WTC11 (cell line): ENCODE data around the gene VILL. TPM values are rescaled to one million over a fixed set of nuclear protein-coding genes. Genes with fewer than 3 reads are reported as not detected.

Experiments used
- ATAC-seq: fragments of 200-7000 bp; cut with Tn5 transposase; 2 replicates; pipeline ENCODE4 v1.10.0; 2021; ENCODE audit warnings: mild to moderate bottlenecking, moderate library complexity
- CTCF ChIA-PET: fragments of 300-600 bp; sonication (Branson Sonifier 250); formaldehyde crosslinking; loops from one replicate; lab custom pipeline; 2021; ENCODE audit warnings: antibody characterized with exemption; lab: Charles Lee
- POLR2A ChIA-PET: fragments of 350-600 bp; sonication (Branson Sonifier 250); formaldehyde crosslinking; loops from one replicate; lab custom pipeline; 2021; ENCODE audit warnings: antibody characterized with exemption; lab: Charles Lee
- DNase-seq: peaks from one replicate; pipeline ENCODE4 v3.0.0; 2021; ENCODE audit warnings: low spot score
- H3K27ac Mint-ChIP-seq: 2 replicates; pipeline ENCODE4 v1.8.0; 2021; ENCODE audit warnings: mixed read lengths
- H3K27me3 Mint-ChIP-seq: 2 replicates; pipeline ENCODE4 v1.8.0; 2021; ENCODE audit warnings: low read depth, mild to moderate bottlenecking, moderate library complexity, mixed read lengths
- H3K36me3 Mint-ChIP-seq: 2 replicates; pipeline ENCODE4 v1.8.0; 2021; ENCODE audit warnings: mixed read lengths
- H3K4me1 Mint-ChIP-seq: 2 replicates; pipeline ENCODE4 v1.8.0; 2022; ENCODE audit warnings: mixed read lengths
- H3K4me3 Mint-ChIP-seq: 2 replicates; pipeline ENCODE4 v1.8.0; 2021; ENCODE audit warnings: mild to moderate bottlenecking, moderate library complexity, mixed read lengths
- H3K9me3 Mint-ChIP-seq: 2 replicates; pipeline ENCODE4 v1.8.0; 2021; ENCODE audit warnings: mixed read lengths
- CREB1 ChIP-seq: sonication (generic); formaldehyde crosslinking; IDR thresholded peaks from 2 replicates; pipeline ENCODE4 v1.8.0; 2023; ENCODE audit warnings: mild to moderate bottlenecking, missing genetic modification reagents
- EMX1 ChIP-seq: fragments of 250-450 bp; sonication (Bioruptor Pico); IDR thresholded peaks from 2 replicates; pipeline ENCODE4 v1.8.0; 2021; ENCODE audit warnings: mild to moderate bottlenecking
- FOXP1 ChIP-seq: sonication (generic); formaldehyde crosslinking; IDR thresholded peaks from 2 replicates; pipeline ENCODE4 v1.8.0; 2022; ENCODE audit warnings: missing genetic modification reagents, mild to moderate bottlenecking, moderate library complexity, borderline replicate concordance
- IRF2 ChIP-seq: sonication (generic); formaldehyde crosslinking; IDR thresholded peaks from 2 replicates; pipeline ENCODE4 v1.8.0; 2022; ENCODE audit warnings: low read depth, missing genetic modification reagents, borderline replicate concordance
- MYBL2 ChIP-seq: sonication (generic); formaldehyde crosslinking; IDR thresholded peaks from 2 replicates; pipeline ENCODE4 v1.8.1; 2023; ENCODE audit warnings: mild to moderate bottlenecking, moderate library complexity, missing genetic modification reagents
- SOX15 ChIP-seq: fragments of 250-450 bp; sonication (Bioruptor Pico); IDR thresholded peaks from 2 replicates; pipeline ENCODE4 v1.9.0; 2021; ENCODE audit warnings: mild to moderate bottlenecking
- ZNF396 ChIP-seq: fragments of 250-450 bp; sonication (Bioruptor Pico); IDR thresholded peaks from 2 replicates; pipeline ENCODE4 v1.8.0; 2021; ENCODE audit warnings: mild to moderate bottlenecking, moderate library complexity, borderline replicate concordance
- ZNF416 ChIP-seq: fragments of 250-450 bp; sonication (Bioruptor Pico); IDR thresholded peaks from 2 replicates; pipeline ENCODE4 v1.9.0; 2021; ENCODE audit warnings: mild to moderate bottlenecking, inconsistent platforms
- total RNA-seq: library from RNA; stranded (reverse); gene quantifications from 3 replicates; pipeline ENCODE4 v1.2.3, GENCODE V29; 2021
- TF ChIP-seq, protein P1 (sequence below): sonication (generic); formaldehyde crosslinking; IDR thresholded peaks from 2 replicates; pipeline ENCODE4 v1.8.0; 2023; ENCODE audit warnings: mild to moderate bottlenecking, missing genetic modification reagents
- TF ChIP-seq, protein P2 (sequence below): sonication (generic); formaldehyde crosslinking; IDR thresholded peaks from 2 replicates; pipeline ENCODE4 v1.8.1; 2023; ENCODE audit warnings: mild to moderate bottlenecking, missing genetic modification reagents, moderate library complexity
- TF ChIP-seq, protein P3 (sequence below): fragments of 250-450 bp; sonication (Bioruptor Pico); IDR thresholded peaks from 2 replicates; pipeline ENCODE4 v1.8.0; 2021; ENCODE audit warnings: mild to moderate bottlenecking
- TF ChIP-seq, protein P4 (sequence below): sonication (generic); formaldehyde crosslinking; IDR thresholded peaks from 2 replicates; pipeline ENCODE4 v1.8.0; 2022; ENCODE audit warnings: mild to moderate bottlenecking, missing genetic modification reagents
- TF ChIP-seq, protein P5 (sequence below): sonication (generic); formaldehyde crosslinking; IDR thresholded peaks from 2 replicates; pipeline ENCODE4 v1.8.0; 2023; ENCODE audit warnings: missing genetic modification reagents
- TF ChIP-seq, protein P6 (sequence below): fragments of 250-450 bp; sonication (Bioruptor Pico); IDR thresholded peaks from 2 replicates; pipeline ENCODE4 v2.1.2; 2022; ENCODE audit warnings: mild to moderate bottlenecking, moderate library complexity

The VILL gene
- total RNA-seq, 1 experiment from 2014 or later: 4.7 TPM

DNA sequence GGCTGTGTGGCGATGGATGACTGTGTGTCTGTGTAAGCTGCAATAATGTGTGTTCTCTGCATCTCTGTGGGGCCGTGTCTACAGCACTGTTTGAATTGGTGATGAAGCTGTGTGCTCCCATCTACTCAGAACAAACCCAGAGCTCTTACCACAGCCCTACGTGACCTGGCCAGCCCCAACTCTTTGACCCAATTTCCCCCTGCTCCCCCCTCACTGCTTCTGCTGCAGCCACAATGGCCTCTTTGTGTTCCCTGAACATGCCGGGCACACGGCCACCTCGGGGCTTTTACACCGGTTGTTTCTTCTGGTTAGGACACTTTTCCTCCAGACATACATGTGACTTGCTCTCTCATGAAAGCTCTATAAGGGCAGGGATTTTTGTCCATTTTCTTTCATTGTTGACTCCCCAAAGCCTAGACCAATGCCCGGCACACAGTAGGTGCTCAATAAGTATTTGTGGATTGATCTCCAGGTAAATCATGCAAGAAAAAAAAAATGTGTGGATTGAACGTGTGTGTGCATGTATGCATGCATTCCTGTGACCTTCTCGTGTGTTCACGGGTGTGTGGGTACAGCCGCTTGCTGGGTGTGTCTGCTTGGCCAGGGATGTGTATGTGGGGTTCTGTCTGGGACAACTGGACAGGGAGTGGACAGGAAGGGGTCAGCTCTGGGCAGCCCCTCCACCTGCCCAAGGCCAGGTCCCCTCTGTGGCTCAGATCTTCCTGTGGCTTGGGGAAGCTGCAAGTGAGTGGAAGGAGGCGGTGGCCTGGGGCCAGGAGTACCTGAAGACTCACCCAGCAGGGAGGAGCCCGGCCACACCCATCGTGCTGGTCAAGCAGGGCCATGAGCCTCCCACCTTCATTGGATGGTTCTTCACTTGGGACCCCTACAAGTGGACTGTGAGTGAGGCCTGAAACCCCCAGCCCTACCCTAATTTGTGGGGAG, 14.8 kb downstream of the VILL start (continued):
- TF ChIP-seq, protein P1, sequence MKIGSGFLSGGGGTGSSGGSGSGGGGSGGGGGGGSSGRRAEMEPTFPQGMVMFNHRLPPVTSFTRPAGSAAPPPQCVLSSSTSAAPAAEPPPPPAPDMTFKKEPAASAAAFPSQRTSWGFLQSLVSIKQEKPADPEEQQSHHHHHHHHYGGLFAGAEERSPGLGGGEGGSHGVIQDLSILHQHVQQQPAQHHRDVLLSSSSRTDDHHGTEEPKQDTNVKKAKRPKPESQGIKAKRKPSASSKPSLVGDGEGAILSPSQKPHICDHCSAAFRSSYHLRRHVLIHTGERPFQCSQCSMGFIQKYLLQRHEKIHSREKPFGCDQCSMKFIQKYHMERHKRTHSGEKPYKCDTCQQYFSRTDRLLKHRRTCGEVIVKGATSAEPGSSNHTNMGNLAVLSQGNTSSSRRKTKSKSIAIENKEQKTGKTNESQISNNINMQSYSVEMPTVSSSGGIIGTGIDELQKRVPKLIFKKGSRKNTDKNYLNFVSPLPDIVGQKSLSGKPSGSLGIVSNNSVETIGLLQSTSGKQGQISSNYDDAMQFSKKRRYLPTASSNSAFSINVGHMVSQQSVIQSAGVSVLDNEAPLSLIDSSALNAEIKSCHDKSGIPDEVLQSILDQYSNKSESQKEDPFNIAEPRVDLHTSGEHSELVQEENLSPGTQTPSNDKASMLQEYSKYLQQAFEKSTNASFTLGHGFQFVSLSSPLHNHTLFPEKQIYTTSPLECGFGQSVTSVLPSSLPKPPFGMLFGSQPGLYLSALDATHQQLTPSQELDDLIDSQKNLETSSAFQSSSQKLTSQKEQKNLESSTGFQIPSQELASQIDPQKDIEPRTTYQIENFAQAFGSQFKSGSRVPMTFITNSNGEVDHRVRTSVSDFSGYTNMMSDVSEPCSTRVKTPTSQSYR: no peak

DNA sequence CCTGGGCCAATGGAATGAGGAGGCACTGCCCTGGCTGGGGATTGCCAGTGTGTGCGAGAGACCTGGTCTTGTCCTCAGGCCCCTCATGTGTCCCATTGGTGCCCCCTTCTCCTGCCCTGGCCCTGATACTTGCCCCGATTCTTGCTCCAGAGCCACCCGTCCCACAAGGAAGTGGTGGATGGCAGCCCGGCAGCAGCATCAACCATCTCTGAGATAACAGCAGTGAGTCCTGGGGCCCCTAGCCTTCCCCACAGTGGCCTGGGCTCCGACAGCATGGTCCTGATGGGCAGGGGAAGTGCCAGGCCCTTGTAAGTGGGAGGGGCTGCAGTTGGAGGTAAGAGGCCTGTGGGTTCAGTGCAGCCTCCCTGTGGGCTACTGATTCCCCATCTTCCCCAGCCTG, 15.4 kb downstream of the VILL start:
- no peak overlapping the region for H3K4me3 Mint-ChIP-seq
- no peak overlapping the region for H3K27ac Mint-ChIP-seq
- ATAC-seq: no peak
- TF ChIP-seq, protein P2, sequence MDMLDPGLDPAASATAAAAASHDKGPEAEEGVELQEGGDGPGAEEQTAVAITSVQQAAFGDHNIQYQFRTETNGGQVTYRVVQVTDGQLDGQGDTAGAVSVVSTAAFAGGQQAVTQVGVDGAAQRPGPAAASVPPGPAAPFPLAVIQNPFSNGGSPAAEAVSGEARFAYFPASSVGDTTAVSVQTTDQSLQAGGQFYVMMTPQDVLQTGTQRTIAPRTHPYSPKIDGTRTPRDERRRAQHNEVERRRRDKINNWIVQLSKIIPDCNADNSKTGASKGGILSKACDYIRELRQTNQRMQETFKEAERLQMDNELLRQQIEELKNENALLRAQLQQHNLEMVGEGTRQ (CRISPR knock-in tag): no peak
- TF ChIP-seq ZNF416 (CRISPR knock-in tag): no peak
- TF ChIP-seq, all 79 proteins: peak for 0
- DNase-seq: no peak
- ChIA-PET CTCF (interaction anchor here (1.0 to 1.2 kb wide), 3 partner anchors 9 to 38 kb away, joined by 3 read pairs; no protein-coding TSS in a partner anchor), POLR2A (no interaction called here)
- H3K4me1 Mint-ChIP-seq: peaks cover 5% of the 10 kb centered on the region
- peaks cover 10% of the 10 kb centered on the region; the same call in 1 of the 2 replicates for H3K36me3 Mint-ChIP-seq
- H3K9me3 Mint-ChIP-seq: no peaks in the 10 kb centered on the region
- no peaks in the 10 kb centered on the region for H3K27me3 Mint-ChIP-seq

DNA sequence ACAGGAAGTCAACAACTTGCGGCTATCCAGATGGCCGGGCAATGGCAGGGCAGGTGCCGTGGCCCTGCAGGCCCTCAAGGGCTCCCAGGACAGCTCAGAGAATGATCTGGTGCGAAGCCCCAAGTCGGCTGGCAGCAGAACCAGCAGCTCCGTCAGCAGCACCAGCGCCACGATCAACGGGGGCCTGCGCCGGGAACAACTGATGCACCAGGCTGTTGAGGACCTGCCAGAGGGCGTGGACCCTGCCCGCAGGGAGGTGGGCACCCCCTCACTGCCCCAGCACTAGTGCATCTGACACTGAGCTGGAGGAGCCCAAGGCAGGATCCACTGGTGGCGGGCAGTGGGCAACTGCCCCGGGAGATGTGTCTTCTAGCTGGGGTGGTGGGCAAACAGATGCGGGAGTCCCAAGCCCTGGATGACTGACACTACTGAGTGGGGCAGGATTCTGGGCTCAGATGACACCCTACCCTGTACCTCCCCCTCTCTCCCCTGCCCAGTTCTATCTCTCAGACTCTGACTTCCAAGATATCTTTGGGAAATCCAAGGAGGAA, 15.9 kb downstream of the VILL start:
- Mint-ChIP-seq H3K27ac (no peak overlapping the region), H3K36me3 (peaks cover 10% of the 10 kb centered on the region; the same call in 1 of the 2 replicates), H3K4me1 (peaks cover 5% of the 10 kb centered on the region), H3K9me3 (no peaks in the 10 kb centered on the region), H3K27me3 (no peaks in the 10 kb centered on the region), H3K4me3 (no peak overlapping the region)
- ATAC-seq (no peak), DNase-seq (no peak)
- ChIA-PET CTCF (interaction anchor here (0.8 to 1.2 kb wide), 4 partner anchors 10 to 131 kb away, joined by 3 read pairs; partner anchors contain the start of gene ACAA1), POLR2A (no interaction called here)
- TF ChIP-seq, protein P3, sequence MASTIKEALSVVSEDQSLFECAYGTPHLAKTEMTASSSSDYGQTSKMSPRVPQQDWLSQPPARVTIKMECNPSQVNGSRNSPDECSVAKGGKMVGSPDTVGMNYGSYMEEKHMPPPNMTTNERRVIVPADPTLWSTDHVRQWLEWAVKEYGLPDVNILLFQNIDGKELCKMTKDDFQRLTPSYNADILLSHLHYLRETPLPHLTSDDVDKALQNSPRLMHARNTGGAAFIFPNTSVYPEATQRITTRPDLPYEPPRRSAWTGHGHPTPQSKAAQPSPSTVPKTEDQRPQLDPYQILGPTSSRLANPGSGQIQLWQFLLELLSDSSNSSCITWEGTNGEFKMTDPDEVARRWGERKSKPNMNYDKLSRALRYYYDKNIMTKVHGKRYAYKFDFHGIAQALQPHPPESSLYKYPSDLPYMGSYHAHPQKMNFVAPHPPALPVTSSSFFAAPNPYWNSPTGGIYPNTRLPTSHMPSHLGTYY (CRISPR knock-in tag): no peak
- no peak for TF ChIP-seq CREB1 (CRISPR knock-in tag)
- no peak for TF ChIP-seq ZNF396 (CRISPR knock-in tag)
- TF ChIP-seq EMX1 (CRISPR knock-in tag): no peak
- TF ChIP-seq MYBL2 (CRISPR knock-in tag): no peak
- TF ChIP-seq IRF2 (CRISPR knock-in tag): no peak
- TF ChIP-seq, protein P4, sequence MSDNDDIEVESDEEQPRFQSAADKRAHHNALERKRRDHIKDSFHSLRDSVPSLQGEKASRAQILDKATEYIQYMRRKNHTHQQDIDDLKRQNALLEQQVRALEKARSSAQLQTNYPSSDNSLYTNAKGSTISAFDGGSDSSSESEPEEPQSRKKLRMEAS (CRISPR knock-in tag): no peak

DNA sequence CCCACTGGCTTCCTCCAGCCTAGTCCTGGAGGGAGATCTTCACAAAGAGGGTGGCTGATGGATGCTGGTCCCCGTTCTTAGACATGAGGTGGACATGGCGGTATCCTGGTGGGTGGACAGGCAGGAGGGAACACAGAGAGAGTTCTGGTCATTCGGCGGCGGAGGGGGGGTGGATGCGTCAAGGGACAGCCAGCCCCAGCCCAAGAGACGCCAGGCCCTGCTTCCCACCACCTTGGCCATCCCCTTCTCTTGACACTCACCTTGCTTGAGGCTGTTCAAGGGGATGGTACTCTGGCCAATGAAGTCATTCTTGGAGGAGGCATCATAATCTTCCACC, 17.1 kb downstream of the VILL start:
- no peak overlapping the region for H3K27ac Mint-ChIP-seq
- TF ChIP-seq SOX15 (CRISPR knock-in tag) (no peak), FOXP1 (CRISPR knock-in tag) (no peak)
- TF ChIP-seq, protein P5, sequence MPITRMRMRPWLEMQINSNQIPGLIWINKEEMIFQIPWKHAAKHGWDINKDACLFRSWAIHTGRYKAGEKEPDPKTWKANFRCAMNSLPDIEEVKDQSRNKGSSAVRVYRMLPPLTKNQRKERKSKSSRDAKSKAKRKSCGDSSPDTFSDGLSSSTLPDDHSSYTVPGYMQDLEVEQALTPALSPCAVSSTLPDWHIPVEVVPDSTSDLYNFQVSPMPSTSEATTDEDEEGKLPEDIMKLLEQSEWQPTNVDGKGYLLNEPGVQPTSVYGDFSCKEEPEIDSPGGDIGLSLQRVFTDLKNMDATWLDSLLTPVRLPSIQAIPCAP (CRISPR knock-in tag): no peak
- TF ChIP-seq, protein P6, sequence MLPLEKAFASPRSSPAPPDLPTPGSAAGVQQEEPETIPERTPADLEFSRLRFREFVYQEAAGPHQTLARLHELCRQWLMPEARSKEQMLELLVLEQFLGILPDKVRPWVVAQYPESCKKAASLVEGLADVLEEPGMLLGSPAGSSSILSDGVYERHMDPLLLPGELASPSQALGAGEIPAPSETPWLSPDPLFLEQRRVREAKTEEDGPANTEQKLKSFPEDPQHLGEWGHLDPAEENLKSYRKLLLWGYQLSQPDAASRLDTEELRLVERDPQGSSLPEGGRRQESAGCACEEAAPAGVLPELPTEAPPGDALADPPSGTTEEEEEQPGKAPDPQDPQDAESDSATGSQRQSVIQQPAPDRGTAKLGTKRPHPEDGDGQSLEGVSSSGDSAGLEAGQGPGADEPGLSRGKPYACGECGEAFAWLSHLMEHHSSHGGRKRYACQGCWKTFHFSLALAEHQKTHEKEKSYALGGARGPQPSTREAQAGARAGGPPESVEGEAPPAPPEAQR: no peak
- TF ChIP-seq, protein P1: no peak
- TF ChIP-seq, all 79 proteins: peak for 0
- ATAC-seq: no peak
- POLR2A ChIA-PET: no interaction called here
- H3K4me3 Mint-ChIP-seq: no peak overlapping the region
- H3K9me3 Mint-ChIP-seq: no peaks in the 10 kb centered on the region
- DNase-seq: no peak
- H3K36me3 Mint-ChIP-seq: peaks cover 10% of the 10 kb centered on the region; the same call in 1 of the 2 replicates
- no peaks in the 10 kb centered on the region for H3K27me3 Mint-ChIP-seq
- CTCF ChIA-PET: interaction anchor here (0.8 to 0.9 kb wide), 2 partner anchors 129 to 152 kb away, joined by 3 read pairs; partner anchors contain the start of gene ACAA1
- peaks cover 5% of the 10 kb centered on the region for H3K4me1 Mint-ChIP-seq
